HEK293 (cell line): ENCODE data around the gene NTN5.

ENCODE experiments used
- KLF8 ChIP-seq: fragments of 450-650 bp; formaldehyde crosslinking; IDR thresholded peaks from 2 replicates; pipeline ENCODE4 v1.5.1; 2016; ENCODE audit warnings: missing biosample characterization, missing genetic modification characterization
- ZBTB21 ChIP-seq: fragments of 450-650 bp; formaldehyde crosslinking; IDR thresholded peaks from 2 replicates; pipeline ENCODE4 v1.5.1; 2017; ENCODE audit warnings: missing biosample characterization, missing genetic modification characterization
- ZNF341 ChIP-seq: fragments of 450-650 bp; formaldehyde crosslinking; IDR thresholded peaks from 2 replicates; pipeline ENCODE4; 2016; ENCODE audit warnings: low read depth, missing biosample characterization, missing genetic modification characterization
- ZNF510 ChIP-seq: fragments of 450-650 bp; formaldehyde crosslinking; IDR thresholded peaks from 2 replicates; pipeline ENCODE4 v1.5.1; 2018; ENCODE audit warnings: mild to moderate bottlenecking, missing genetic modification characterization, missing biosample characterization; ENCODE audit not compliant: insufficient replicate concordance
- ZNF585B ChIP-seq: fragments of 450-650 bp; formaldehyde crosslinking; IDR thresholded peaks from 2 replicates; pipeline ENCODE4 v1.5.1; 2016; ENCODE audit warnings: missing biosample characterization, missing genetic modification characterization
- ZNF621 ChIP-seq: fragments of 450-650 bp; formaldehyde crosslinking; IDR thresholded peaks from 2 replicates; pipeline ENCODE4 v1.5.1; 2017; ENCODE audit warnings: missing biosample characterization, missing genetic modification characterization
- TF ChIP-seq, protein P1 (sequence below): fragments of 450-650 bp; formaldehyde crosslinking; IDR thresholded peaks from 2 replicates; pipeline ENCODE4 v1.5.1; 2016; ENCODE audit warnings: missing biosample characterization, missing genetic modification characterization
- TF ChIP-seq, protein P2 (sequence below): fragments of 450-650 bp; formaldehyde crosslinking; IDR thresholded peaks from 2 replicates; pipeline ENCODE4 v1.5.1; 2016; ENCODE audit warnings: missing biosample characterization, missing genetic modification characterization

- TF ChIP-seq ZNF621 (tag by site-specific recombination) (no peak), ZBTB21 (tag by site-specific recombination) (no peak), ZNF585B (tag by site-specific recombination) (no peak), ZNF510 (tag by site-specific recombination) (no peak), KLF8 (tag by site-specific recombination) (no peak), ZNF341 (tag by site-specific recombination) (no peak)
- TF ChIP-seq, protein P1, sequence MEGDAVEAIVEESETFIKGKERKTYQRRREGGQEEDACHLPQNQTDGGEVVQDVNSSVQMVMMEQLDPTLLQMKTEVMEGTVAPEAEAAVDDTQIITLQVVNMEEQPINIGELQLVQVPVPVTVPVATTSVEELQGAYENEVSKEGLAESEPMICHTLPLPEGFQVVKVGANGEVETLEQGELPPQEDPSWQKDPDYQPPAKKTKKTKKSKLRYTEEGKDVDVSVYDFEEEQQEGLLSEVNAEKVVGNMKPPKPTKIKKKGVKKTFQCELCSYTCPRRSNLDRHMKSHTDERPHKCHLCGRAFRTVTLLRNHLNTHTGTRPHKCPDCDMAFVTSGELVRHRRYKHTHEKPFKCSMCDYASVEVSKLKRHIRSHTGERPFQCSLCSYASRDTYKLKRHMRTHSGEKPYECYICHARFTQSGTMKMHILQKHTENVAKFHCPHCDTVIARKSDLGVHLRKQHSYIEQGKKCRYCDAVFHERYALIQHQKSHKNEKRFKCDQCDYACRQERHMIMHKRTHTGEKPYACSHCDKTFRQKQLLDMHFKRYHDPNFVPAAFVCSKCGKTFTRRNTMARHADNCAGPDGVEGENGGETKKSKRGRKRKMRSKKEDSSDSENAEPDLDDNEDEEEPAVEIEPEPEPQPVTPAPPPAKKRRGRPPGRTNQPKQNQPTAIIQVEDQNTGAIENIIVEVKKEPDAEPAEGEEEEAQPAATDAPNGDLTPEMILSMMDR (tag by site-specific recombination): no peak
- TF ChIP-seq, protein P2, sequence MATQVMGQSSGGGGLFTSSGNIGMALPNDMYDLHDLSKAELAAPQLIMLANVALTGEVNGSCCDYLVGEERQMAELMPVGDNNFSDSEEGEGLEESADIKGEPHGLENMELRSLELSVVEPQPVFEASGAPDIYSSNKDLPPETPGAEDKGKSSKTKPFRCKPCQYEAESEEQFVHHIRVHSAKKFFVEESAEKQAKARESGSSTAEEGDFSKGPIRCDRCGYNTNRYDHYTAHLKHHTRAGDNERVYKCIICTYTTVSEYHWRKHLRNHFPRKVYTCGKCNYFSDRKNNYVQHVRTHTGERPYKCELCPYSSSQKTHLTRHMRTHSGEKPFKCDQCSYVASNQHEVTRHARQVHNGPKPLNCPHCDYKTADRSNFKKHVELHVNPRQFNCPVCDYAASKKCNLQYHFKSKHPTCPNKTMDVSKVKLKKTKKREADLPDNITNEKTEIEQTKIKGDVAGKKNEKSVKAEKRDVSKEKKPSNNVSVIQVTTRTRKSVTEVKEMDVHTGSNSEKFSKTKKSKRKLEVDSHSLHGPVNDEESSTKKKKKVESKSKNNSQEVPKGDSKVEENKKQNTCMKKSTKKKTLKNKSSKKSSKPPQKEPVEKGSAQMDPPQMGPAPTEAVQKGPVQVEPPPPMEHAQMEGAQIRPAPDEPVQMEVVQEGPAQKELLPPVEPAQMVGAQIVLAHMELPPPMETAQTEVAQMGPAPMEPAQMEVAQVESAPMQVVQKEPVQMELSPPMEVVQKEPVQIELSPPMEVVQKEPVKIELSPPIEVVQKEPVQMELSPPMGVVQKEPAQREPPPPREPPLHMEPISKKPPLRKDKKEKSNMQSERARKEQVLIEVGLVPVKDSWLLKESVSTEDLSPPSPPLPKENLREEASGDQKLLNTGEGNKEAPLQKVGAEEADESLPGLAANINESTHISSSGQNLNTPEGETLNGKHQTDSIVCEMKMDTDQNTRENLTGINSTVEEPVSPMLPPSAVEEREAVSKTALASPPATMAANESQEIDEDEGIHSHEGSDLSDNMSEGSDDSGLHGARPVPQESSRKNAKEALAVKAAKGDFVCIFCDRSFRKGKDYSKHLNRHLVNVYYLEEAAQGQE: no peak
These were observed 55.5 kb downstream of the NTN5 start for GRCh38 chr19:48617146-48617937.
